ENCODE results near the gene CFAP221.

Gene CFAP221

DNA sequence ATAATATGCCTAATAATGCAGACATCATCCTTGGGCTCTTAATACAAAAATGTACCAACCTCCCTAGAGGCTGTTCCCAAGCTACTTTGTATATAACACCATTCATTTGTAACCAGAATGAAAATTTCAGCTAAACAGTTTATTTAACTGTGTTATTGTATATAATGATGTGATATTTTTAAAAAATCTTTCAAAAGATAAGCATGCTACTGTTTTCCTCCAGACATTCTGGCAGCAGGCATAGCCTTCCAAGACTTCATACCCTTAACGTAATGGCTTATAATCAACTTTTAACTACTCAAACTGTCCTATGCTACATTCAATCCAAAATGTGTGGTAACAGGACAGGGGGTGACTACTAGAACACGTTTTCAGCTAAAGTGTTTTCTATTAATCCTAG, 21.2 kb downstream of the CFAP221 start:
- no peaks in the 10 kb centered on the region for H3K36me3 ChIP-seq (ENCODE audit: insufficient read depth, low read length)

DNA sequence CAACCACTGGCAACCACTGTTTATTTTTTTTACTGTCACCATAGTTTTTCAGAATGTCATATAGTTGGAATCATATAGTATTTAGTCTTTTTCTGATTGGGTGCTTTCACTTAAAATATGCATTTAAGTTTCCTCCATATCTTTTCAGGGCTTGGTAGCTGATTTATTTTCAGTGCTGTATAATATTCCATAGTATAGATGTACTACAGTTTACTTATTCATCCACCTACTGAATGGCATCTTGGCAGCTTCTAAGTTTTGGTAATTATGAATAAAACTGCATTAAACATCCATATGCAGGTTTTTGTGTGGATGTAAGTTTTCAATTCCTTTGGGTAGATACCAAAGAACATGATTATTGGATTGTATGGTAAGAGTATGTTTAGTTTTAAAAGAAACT, 23.0 kb downstream of the CFAP221 start:
- H3K36me3 ChIP-seq (ENCODE audit: insufficient read depth, low read length) = no peaks in the 10 kb centered on the region
- H3K9me3 ChIP-seq (replicated peaks; ENCODE audit: low read length) = no peaks in the 10 kb centered on the region
- H3K9ac ChIP-seq (ENCODE audit: low read depth, low read length) = no peak overlapping the region
- no peak overlapping the region for H3K4me2 ChIP-seq (ENCODE audit: low read length)
- peaks cover 6% of the 10 kb centered on the region for H3K27me3 ChIP-seq (ENCODE audit: control insufficient read depth, insufficient read depth, low read length)
- H3K4me3 ChIP-seq (ENCODE audit: low read length) = no peak overlapping the region
- no peaks in the 10 kb centered on the region for H3K4me1 ChIP-seq (ENCODE audit: control insufficient read depth, insufficient read depth, low read length)

More for the DNA sequence above, 21.2 kb downstream of the CFAP221 start:
- Histone ChIP-seq H3K4me3 (ENCODE audit: low read length) (no peak overlapping the region), H3K4me2 (ENCODE audit: low read length) (no peak overlapping the region), H3K9me3 (replicated peaks; ENCODE audit: low read length) (no peaks in the 10 kb centered on the region), H3K4me1 (ENCODE audit: control insufficient read depth, insufficient read depth, low read length) (no peaks in the 10 kb centered on the region), H3K9ac (ENCODE audit: low read depth, low read length) (no peak overlapping the region), H3K27me3 (ENCODE audit: control insufficient read depth, insufficient read depth, low read length) (peaks cover 6% of the 10 kb centered on the region)

DNA sequence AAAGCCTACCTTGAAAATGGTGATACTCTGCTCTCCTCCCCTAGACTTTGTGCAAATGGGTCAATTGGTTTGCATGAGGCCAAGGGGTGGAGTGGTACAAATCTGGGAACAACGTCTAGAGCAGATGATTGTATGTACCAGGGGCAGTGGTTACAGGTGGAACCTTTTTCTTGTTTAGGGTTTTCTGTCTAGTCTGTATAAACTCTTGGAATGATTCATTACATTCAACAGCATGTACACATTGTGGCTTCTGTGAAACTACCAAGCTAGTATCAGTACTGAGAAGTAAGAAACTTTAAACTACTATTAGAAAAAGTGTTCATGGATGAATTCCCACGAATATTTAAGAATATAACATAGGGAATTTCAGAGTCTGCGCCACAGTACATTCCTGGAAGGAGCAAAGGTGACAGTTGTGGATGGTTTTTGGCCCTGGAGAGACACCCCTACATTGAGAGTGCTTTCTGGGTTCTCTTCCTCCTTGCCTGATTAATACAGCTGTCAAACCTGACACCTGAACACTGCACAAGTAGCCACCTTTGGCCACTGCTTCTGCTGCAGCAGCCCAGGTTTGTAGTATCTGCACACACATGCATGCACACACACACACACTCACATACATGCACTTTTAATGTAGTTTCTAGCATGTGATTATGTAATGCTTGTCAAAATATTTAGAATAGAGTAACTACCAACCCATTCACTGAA, 30.0 kb downstream of the CFAP221 start:
- Histone ChIP-seq H3K27me3 (ENCODE audit: control insufficient read depth, insufficient read depth, low read length) (peaks cover 19% of the 10 kb centered on the region), H3K36me3 (ENCODE audit: insufficient read depth, low read length) (no peaks in the 10 kb centered on the region), H3K9me3 (replicated peaks; ENCODE audit: low read length) (no peaks in the 10 kb centered on the region), H3K4me2 (ENCODE audit: low read length) (no peak overlapping the region), H3K9ac (ENCODE audit: low read depth, low read length) (no peak overlapping the region), H3K4me3 (ENCODE audit: low read length) (no peak overlapping the region), H3K4me1 (ENCODE audit: control insufficient read depth, insufficient read depth, low read length) (no peaks in the 10 kb centered on the region)

DNA sequence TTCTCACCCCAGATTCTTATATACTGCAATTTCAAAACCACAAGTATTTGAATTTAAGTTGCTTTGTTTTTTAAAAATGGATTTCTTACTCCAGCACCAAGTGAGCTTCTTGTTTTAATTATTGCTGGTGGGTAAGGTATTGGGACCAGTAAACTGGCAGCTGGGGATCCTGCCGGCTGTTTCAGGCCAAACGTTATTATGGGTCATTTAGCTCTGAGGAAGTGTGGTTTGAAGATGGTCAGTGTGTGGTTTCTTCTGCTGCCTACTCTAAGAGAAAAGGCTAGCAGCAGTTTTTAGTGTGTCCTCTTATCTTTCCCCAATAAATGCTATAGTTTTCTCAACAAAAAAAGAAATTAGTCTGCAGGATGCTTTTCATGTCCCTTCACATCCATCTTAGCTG, 30.6 kb downstream of the CFAP221 start:
- Histone ChIP-seq H3K4me2 (ENCODE audit: low read length) (no peak overlapping the region), H3K36me3 (ENCODE audit: insufficient read depth, low read length) (no peaks in the 10 kb centered on the region), H3K27me3 (ENCODE audit: control insufficient read depth, insufficient read depth, low read length) (peaks cover 19% of the 10 kb centered on the region), H3K9ac (ENCODE audit: low read depth, low read length) (no peak overlapping the region), H3K4me1 (ENCODE audit: control insufficient read depth, insufficient read depth, low read length) (no peaks in the 10 kb centered on the region), H3K9me3 (replicated peaks; ENCODE audit: low read length) (no peaks in the 10 kb centered on the region), H3K4me3 (ENCODE audit: low read length) (no peak overlapping the region)

DNA sequence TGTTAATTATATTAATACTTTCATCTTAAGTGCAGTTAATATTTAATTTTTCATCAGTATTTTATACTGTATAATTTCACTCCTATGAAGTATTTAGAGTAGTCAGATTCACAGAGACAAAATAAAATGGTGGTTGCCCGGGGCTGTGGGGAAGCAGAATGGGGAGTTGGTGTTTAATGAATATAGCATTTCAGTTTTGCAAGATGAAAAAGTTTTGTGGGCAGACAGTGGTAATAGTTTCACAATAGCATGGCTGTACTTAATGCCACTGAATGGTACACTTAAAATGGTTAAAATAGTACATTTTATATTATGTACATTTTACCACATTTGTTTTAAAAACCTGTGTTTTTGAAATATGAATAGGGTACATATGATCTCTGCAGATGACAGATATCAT, 31.2 kb downstream of the CFAP221 start:
- Histone ChIP-seq H3K27me3 (ENCODE audit: control insufficient read depth, insufficient read depth, low read length) (peaks cover 19% of the 10 kb centered on the region), H3K4me3 (ENCODE audit: low read length) (no peak overlapping the region), H3K4me2 (ENCODE audit: low read length) (no peak overlapping the region), H3K4me1 (ENCODE audit: control insufficient read depth, insufficient read depth, low read length) (no peaks in the 10 kb centered on the region), H3K9ac (ENCODE audit: low read depth, low read length) (no peak overlapping the region), H3K36me3 (ENCODE audit: insufficient read depth, low read length) (no peaks in the 10 kb centered on the region), H3K9me3 (replicated peaks; ENCODE audit: low read length) (no peaks in the 10 kb centered on the region)

DNA sequence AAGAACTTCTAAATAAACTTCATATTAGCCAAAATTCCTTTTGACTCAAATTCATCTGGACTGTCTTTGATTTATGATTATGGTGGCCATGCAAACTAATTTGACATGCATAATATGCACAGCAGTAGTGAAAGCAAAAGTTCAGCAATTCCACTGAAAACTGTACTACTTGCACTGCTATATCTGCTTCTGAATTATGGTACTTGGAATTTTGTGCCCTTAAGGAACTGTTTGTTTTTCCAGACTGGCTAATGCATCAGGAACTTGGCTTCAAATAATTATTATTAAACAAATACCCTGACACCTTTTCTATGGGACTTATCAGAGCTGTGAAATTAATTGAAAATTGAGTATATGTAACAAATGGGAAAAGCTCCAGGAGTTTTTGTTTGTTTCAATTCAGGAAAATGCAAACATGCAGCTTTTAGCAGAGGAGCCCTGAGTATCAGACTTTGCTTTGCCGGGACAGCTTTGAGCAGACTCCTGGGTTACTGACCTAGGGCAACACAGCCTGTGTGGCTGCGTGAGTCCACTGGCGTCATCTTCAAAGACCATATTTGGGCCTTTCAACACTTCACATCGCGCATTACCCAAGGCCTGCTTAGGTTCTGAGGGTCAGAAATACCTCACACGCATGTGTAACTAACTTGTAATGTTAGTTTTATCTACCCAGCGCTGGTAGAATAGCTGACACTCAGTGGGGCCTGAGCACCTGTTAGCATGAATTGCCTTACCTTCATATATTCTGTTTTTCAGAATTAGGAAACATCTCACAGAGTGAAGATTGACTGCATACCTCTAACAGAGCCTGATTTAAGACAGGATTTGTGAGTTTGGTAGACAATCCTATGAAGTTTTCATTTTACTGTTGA, 35.4 kb downstream of the CFAP221 start:
- H3K4me2 ChIP-seq (ENCODE audit: low read length) = no peak overlapping the region
- H3K4me1 ChIP-seq (ENCODE audit: control insufficient read depth, insufficient read depth, low read length) = no peaks in the 10 kb centered on the region
- H3K9ac ChIP-seq (ENCODE audit: low read depth, low read length) = no peak overlapping the region
- H3K9me3 ChIP-seq (replicated peaks; ENCODE audit: low read length) = no peaks in the 10 kb centered on the region
- peaks cover 15% of the 10 kb centered on the region for H3K27me3 ChIP-seq (ENCODE audit: control insufficient read depth, insufficient read depth, low read length)
- H3K36me3 ChIP-seq (ENCODE audit: insufficient read depth, low read length) = no peaks in the 10 kb centered on the region
- no peak overlapping the region for H3K4me3 ChIP-seq (ENCODE audit: low read length)

DNA sequence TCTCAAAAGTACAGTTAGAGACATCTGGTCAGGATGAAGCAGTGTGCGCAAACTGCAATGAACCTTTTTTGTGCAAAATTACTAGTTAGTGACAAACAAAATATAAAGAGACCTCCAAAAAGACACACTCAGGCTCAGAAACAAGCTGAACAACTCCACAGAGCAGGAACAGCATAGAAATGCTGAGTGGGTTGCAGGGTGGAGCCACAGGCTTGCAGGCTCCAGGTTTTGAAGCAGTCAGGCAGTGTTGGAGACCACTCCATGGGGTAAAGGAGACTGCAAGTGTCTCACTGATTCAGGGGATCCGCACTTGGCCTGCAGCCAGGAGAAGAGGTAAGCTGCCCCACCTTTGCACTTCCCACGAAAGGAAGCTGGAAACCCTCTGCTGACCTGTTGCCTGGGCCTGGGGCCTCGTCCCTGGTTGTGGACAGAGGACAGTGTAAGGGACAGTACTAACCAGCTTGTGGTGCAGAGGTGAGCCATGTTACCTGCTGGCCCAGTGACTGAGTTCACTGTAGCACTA, 36.4 kb downstream of the CFAP221 start:
- H3K4me2 ChIP-seq (ENCODE audit: low read length) = no peak overlapping the region
- H3K27me3 ChIP-seq (ENCODE audit: control insufficient read depth, insufficient read depth, low read length) = peaks cover 9% of the 10 kb centered on the region
- H3K4me3 ChIP-seq (ENCODE audit: low read length) = no peak overlapping the region
- no peaks in the 10 kb centered on the region for H3K9me3 ChIP-seq (replicated peaks; ENCODE audit: low read length)
- H3K36me3 ChIP-seq (ENCODE audit: insufficient read depth, low read length) = no peaks in the 10 kb centered on the region
- H3K9ac ChIP-seq (ENCODE audit: low read depth, low read length) = no peak overlapping the region
- no peaks in the 10 kb centered on the region for H3K4me1 ChIP-seq (ENCODE audit: control insufficient read depth, insufficient read depth, low read length)

DNA sequence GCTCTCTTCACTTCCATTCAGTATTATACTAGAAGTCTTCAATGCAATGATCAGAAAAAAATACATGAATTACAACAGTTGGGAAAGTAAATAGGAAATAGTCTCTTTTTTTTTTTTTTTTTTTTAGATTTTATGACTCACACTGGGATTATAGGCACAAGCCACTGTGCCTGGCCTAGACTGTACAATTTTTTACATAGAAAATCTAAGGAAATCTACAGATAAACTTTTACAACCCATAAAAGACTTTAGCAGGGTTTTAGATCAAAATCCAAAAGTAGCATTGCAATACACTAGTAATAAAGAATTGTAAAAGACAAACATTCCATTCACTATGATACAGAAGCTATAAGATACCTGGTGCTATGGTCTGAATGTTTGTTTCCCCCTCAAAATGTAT, 39.0 kb downstream of the CFAP221 start:
- Histone ChIP-seq H3K27me3 (ENCODE audit: control insufficient read depth, insufficient read depth, low read length) (peaks cover 16% of the 10 kb centered on the region), H3K4me2 (ENCODE audit: low read length) (no peak overlapping the region), H3K36me3 (ENCODE audit: insufficient read depth, low read length) (no peaks in the 10 kb centered on the region), H3K9me3 (replicated peaks; ENCODE audit: low read length) (no peaks in the 10 kb centered on the region), H3K4me3 (ENCODE audit: low read length) (no peak overlapping the region), H3K9ac (ENCODE audit: low read depth, low read length) (no peak overlapping the region), H3K4me1 (ENCODE audit: control insufficient read depth, insufficient read depth, low read length) (no peaks in the 10 kb centered on the region)

DNA sequence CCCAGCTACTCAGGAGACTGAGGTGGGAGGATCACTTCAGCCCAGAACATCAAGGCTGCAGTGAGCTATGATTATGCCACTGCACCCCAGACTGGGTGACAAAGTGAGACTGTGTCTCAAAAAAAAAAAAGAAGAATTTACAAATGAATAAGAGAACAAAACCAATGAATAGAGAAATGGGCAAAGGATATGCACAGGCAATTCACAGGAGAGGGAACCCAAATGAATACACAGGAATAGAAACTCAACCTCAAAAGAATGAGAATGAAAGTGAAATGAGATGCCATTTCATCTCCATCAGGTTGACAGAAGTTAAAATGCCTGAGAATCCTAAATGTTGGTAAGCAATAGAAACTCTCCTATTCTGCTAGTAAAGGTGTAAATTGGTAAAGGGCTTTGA, 40.2 kb downstream of the CFAP221 start:
- no peak overlapping the region for H3K4me3 ChIP-seq (ENCODE audit: low read length)
- H3K36me3 ChIP-seq (ENCODE audit: insufficient read depth, low read length) = no peaks in the 10 kb centered on the region
- no peaks in the 10 kb centered on the region for H3K4me1 ChIP-seq (ENCODE audit: control insufficient read depth, insufficient read depth, low read length)
- peaks cover 16% of the 10 kb centered on the region for H3K27me3 ChIP-seq (ENCODE audit: control insufficient read depth, insufficient read depth, low read length)
- H3K4me2 ChIP-seq (ENCODE audit: low read length) = no peak overlapping the region
- no peaks in the 10 kb centered on the region for H3K9me3 ChIP-seq (replicated peaks; ENCODE audit: low read length)
- no peak overlapping the region for H3K9ac ChIP-seq (ENCODE audit: low read depth, low read length)

DNA sequence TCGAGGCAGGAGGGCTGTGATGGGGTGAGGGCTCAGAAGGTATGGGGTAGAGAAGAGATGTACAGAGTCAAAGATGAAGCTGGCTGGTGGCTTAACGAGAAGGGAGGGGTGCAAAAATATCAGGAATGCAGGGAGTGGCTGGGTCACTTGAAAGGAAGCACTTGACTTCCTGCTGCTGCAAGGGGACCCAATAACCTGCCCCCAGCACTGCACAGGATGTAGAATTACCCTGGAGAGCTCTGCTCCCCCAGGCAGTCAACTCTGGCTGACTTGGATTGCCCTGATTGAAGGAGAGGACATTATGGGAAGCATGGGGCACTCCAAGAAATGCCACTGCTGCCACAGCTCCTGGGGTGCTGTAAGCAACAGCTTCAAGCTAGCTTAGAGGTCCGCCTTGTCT, 41.8 kb downstream of the CFAP221 start:
- H3K4me3 ChIP-seq (ENCODE audit: low read length) = no peak overlapping the region
- H3K4me1 ChIP-seq (ENCODE audit: control insufficient read depth, insufficient read depth, low read length) = no peaks in the 10 kb centered on the region
- peaks cover 24% of the 10 kb centered on the region for H3K27me3 ChIP-seq (ENCODE audit: control insufficient read depth, insufficient read depth, low read length)
- H3K9ac ChIP-seq (ENCODE audit: low read depth, low read length) = no peak overlapping the region
- no peaks in the 10 kb centered on the region for H3K9me3 ChIP-seq (replicated peaks; ENCODE audit: low read length)
- no peaks in the 10 kb centered on the region for H3K36me3 ChIP-seq (ENCODE audit: insufficient read depth, low read length)
- H3K4me2 ChIP-seq (ENCODE audit: low read length) = no peak overlapping the region

DNA sequence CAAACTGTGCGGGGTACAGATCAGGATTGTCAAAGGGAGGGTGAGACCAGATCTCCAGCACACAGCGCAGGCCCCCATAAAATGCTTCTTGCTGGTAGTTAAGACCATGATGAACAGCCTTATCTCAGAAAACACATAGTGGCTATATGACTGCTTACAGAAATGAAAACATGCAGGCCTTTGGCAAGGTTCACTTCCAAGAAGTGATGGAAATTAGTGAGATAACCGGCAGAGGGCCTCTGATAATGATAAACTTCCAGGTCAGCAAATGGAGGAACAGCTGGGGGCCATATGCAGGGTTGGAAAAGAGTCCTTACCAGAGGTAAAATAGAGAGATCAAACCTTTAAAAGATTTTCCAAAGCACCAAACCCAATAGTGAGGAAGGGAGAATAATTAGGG, 46.6 kb downstream of the CFAP221 start:
- peaks cover 27% of the 10 kb centered on the region for H3K27me3 ChIP-seq (ENCODE audit: control insufficient read depth, insufficient read depth, low read length)
- no peaks in the 10 kb centered on the region for H3K9me3 ChIP-seq (replicated peaks; ENCODE audit: low read length)
- no peak overlapping the region for H3K9ac ChIP-seq (ENCODE audit: low read depth, low read length)
- no peak overlapping the region for H3K4me3 ChIP-seq (ENCODE audit: low read length)
- no peaks in the 10 kb centered on the region for H3K36me3 ChIP-seq (ENCODE audit: insufficient read depth, low read length)
- no peak overlapping the region for H3K4me2 ChIP-seq (ENCODE audit: low read length)
- no peaks in the 10 kb centered on the region for H3K4me1 ChIP-seq (ENCODE audit: control insufficient read depth, insufficient read depth, low read length)
